ENCODE data around the gene ICA1. TPM values are rescaled to one million over a fixed set of nuclear protein-coding genes. Genes with fewer than 3 reads are reported as not detected.

ICA1 gene
- total and polyA plus RNA-seq, 2 donors (not counting 3 experiments of a cell fraction or from before 2014, with no cell fraction given) = 19.0 to 47.1 TPM

DNA sequence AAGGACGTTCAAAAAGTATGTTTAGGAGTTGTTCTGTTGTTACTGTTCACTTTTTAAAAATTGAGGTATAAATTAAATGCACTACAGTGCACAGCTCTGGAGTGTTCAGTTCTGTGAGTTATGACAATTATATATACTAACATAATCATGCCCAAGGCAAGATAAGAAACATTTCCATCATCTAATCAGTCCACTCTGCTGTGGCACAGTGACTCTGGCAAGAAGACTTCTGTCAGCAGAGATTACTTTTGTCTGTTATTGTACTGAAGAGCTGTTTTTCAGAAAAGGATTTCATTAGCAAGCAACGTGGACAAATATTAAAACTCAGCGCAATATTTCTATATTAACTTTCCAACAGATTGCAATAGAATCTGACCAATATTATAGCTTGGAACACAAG, 32.0 kb downstream of the ICA1 start:
- no peaks in the 10 kb centered on the region for H4K20me1 ChIP-seq (replicated peaks; ENCODE audit: control insufficient read depth, extremely low read depth, insufficient read depth, low read length)
- H3K79me2 ChIP-seq (ENCODE audit: control insufficient read depth, insufficient read depth, low read length) = no peaks in the 10 kb centered on the region
- intact Hi-C loops (cut with micrococcal nuclease) = no loop called here
- no peaks in the 10 kb centered on the region for H3K4me1 ChIP-seq (ENCODE audit: control insufficient read depth, extremely low read depth, insufficient read depth, low read length)
- CTCF ChIA-PET = interaction anchor here (2.9 kb wide), 1 partner anchor 66 kb away, joined by 9 read pairs; no protein-coding TSS in a partner anchor
- no peak overlapping the region for H2AFZ ChIP-seq (ENCODE audit: low read depth, low read length)
- POLR2A ChIA-PET = no interaction called here
- H3K4me2 ChIP-seq (ENCODE audit: insufficient read depth, low read length) = no peak overlapping the region
- FAIRE-seq (no peak), DNase-seq (ENCODE audit: low read depth, low spot score) (no peak)
- H3K27me3 ChIP-seq (ENCODE audit: control insufficient read depth in 2 of 2, insufficient read depth in 2 of 2, low read length in 2 of 2) = no peaks in the 10 kb centered on the region
- H3K27ac ChIP-seq (ENCODE audit: insufficient read depth, low read depth, low read length) = no peak overlapping the region
- H3K36me3 ChIP-seq (ENCODE audit: control insufficient read depth in 2 of 2, extremely low read depth in 1 of 2, insufficient read depth in 2 of 2, low read length in 2 of 2) = peaks cover 0 to 2% of the 10 kb centered on the region in 2 experiments
- TF ChIP-seq FOS (IDR thresholded peaks at IDR 0.05; ENCODE audit: borderline replicate concordance, insufficient read depth, low read length) (no peak), MYC (IDR thresholded peaks at IDR 0.05; ENCODE audit: low read depth, low read length) (no peak)
- TF ChIP-seq, protein P1, sequence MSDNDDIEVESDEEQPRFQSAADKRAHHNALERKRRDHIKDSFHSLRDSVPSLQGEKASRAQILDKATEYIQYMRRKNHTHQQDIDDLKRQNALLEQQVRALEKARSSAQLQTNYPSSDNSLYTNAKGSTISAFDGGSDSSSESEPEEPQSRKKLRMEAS (IDR thresholded peaks at IDR 0.05; ENCODE audit: insufficient read depth, insufficient read length) = no peak
- H3K9me1 ChIP-seq (replicated peaks; ENCODE audit: control insufficient read depth, extremely low read depth, insufficient read depth, low read length) = no peaks in the 10 kb centered on the region
- no peaks in the 10 kb centered on the region for H3K9me3 ChIP-seq (replicated peaks; ENCODE audit: control insufficient read depth, insufficient read depth, low read length)
- dilution Hi-C loops (cut with MboI; ENCODE audit: extremely low pct_ligation_motif_present, low sequenced_read_pairs) = no loop called here
- no peak overlapping the region for H3K4me3 ChIP-seq (replicated peaks in 1 of 3; ENCODE audit: insufficient read depth in 1 of 3, low read depth in 1 of 3, low read length in 3 of 3)
- H3K9ac ChIP-seq (replicated peaks; ENCODE audit: extremely low read depth, insufficient read depth, low read length) = no peak overlapping the region
- BruUV-seq (replicated peaks) = no TSS peak

DNA sequence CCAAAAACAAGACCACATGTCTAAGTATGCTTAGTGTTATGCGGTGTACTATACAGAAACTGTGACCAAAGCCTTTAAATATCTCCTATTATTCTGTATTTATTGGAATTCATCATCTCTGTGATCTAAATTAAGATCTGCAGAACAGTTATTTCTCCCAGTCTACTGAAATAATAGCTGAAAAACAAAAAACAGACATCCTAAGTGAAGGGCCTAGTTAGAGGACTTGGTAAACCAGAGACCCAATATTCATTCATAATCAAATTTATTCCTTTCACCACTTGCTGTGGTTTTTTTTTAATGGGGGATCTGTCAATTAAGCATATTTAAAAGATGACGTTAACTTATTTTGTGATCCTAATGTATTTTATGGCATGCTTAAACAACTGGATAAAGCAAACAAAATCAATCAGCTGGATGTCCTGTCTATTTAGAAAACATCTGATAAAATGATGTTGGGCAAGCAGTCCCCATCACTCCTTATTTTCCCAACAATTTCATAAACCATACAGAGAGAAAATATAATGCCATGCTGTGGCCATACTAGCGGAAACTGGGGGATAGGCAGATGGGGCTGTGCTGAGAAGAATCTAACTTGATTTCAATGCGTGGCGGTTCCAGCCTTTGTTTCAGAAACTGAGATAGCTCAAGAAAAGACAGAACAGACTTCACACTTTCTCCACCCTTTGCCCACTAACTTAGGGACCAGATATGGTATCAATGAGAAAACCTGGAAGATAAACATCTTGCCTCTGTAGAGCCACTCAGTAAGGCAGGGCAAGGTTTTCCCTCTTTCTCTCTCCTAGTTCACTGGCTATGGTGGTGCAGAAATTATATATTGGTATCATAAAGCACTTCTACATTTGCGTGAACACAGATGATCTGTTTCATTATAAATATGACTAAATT, 32.9 kb downstream of the ICA1 start:
- Histone ChIP-seq H3K27ac (ENCODE audit: insufficient read depth, low read depth, low read length) (no peak overlapping the region), H3K36me3 (ENCODE audit: control insufficient read depth in 2 of 2, extremely low read depth in 1 of 2, insufficient read depth in 2 of 2, low read length in 2 of 2) (peaks cover 0 to 3% of the 10 kb centered on the region in 2 experiments), H3K9me1 (replicated peaks; ENCODE audit: control insufficient read depth, extremely low read depth, insufficient read depth, low read length) (no peaks in the 10 kb centered on the region), H3K4me1 (ENCODE audit: control insufficient read depth, extremely low read depth, insufficient read depth, low read length) (no peaks in the 10 kb centered on the region), H3K27me3 (ENCODE audit: control insufficient read depth in 2 of 2, insufficient read depth in 2 of 2, low read length in 2 of 2) (no peaks in the 10 kb centered on the region), H3K9ac (replicated peaks; ENCODE audit: extremely low read depth, insufficient read depth, low read length) (no peak overlapping the region), H2AFZ (ENCODE audit: low read depth, low read length) (no peak overlapping the region), H3K79me2 (ENCODE audit: control insufficient read depth, insufficient read depth, low read length) (no peaks in the 10 kb centered on the region), H3K4me3 (replicated peaks in 1 of 3; ENCODE audit: insufficient read depth in 1 of 3, low read depth in 1 of 3, low read length in 3 of 3) (no peak overlapping the region), H3K9me3 (replicated peaks; ENCODE audit: control insufficient read depth, insufficient read depth, low read length) (no peaks in the 10 kb centered on the region), H3K4me2 (ENCODE audit: insufficient read depth, low read length) (no peak overlapping the region), H4K20me1 (replicated peaks; ENCODE audit: control insufficient read depth, extremely low read depth, insufficient read depth, low read length) (no peaks in the 10 kb centered on the region)
- intact Hi-C loops (cut with micrococcal nuclease) (no loop called here), dilution Hi-C loops (cut with MboI; ENCODE audit: extremely low pct_ligation_motif_present, low sequenced_read_pairs) (no loop called here)
- TF ChIP-seq EZH2 (IDR thresholded peaks at IDR 0.05; ENCODE audit: borderline replicate concordance, low read depth, low read length, severe bottlenecking) = no peak
- ChIA-PET POLR2A (no interaction called here), CTCF (interaction anchor here (2.9 kb wide), 1 partner anchor 67 kb away, joined by 9 read pairs; no protein-coding TSS in a partner anchor)
- DNase-seq (ENCODE audit: low read depth, low spot score) (no peak), FAIRE-seq (no peak)
- no TSS peak for BruUV-seq (replicated peaks)

Measured in endothelial cell of umbilical vein (primary cell).